Ovary (tissue), 3 donors: ENCODE measurements around the gene FLG.
"Not testable (repeated sequence)": the region's sequence is repeated elsewhere in the genome, so short reads cannot be mapped to it uniquely, and the experiment has no call there.

Source experiments
- EP300 ChIP-seq: sonication (generic); formaldehyde crosslinking; IDR thresholded peaks from one replicate; pipeline ENCODE4 v1.6.1; 2017; ENCODE audit warnings: antibody characterized with exemption
- POLR2A ChIP-seq: fragments of 450-650 bp; IDR thresholded peaks from one replicate; pipeline ENCODE4 v1.6.1; 2017; ENCODE audit warnings: antibody characterized with exemption, mild to moderate bottlenecking, moderate library complexity
- TF ChIP-seq, protein P1 (sequence below), 3 donors: fragments of 450-650 bp in 2 of 3; fragments of 200-600 bp in 1 of 3; IDR thresholded peaks; one replicate each; pipeline versions ENCODE4 v1.5.1 to v1.8.0; 2016 to 2022; ENCODE audit warnings: antibody characterized with exemption in 3 of 3, mild to moderate bottlenecking in 1 of 3
- donor health status: DM: no; HTN: no; CAD: no.

DNA sequence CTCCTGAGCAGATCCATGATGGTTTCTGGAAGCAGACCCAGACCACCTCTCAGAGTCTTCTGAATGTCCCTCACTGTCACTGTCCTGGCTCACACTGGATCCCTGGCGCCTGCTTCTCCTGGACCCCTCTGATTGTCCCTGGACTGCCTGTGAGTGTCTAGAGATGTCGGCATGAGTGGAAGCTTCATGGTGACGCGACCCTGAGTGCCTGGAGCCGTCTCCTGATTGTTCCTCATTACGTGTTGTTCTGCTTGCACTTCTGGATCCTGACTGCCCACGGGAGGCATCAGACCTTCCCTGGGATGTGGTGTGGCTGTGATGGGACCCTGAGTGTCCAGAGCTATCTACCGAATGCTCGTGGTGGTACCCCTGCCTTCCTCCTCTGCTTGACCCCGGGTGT lies 18.9 kb downstream of the FLG start:
- TF ChIP-seq, protein P1, sequence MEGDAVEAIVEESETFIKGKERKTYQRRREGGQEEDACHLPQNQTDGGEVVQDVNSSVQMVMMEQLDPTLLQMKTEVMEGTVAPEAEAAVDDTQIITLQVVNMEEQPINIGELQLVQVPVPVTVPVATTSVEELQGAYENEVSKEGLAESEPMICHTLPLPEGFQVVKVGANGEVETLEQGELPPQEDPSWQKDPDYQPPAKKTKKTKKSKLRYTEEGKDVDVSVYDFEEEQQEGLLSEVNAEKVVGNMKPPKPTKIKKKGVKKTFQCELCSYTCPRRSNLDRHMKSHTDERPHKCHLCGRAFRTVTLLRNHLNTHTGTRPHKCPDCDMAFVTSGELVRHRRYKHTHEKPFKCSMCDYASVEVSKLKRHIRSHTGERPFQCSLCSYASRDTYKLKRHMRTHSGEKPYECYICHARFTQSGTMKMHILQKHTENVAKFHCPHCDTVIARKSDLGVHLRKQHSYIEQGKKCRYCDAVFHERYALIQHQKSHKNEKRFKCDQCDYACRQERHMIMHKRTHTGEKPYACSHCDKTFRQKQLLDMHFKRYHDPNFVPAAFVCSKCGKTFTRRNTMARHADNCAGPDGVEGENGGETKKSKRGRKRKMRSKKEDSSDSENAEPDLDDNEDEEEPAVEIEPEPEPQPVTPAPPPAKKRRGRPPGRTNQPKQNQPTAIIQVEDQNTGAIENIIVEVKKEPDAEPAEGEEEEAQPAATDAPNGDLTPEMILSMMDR (IDR thresholded peaks at IDR 0.05) = not testable (repeated sequence)
- TF ChIP-seq EP300, POLR2A: not testable (repeated sequence)
